HCT116 (cell line): Measurements from ENCODE around the gene EPS8L2. TPM values are rescaled to one million over a fixed set of nuclear protein-coding genes. Genes with fewer than 3 reads are reported as not detected.

Source experiments
- ATAC-seq: fragments of 200-7000 bp; cut with Tn5 transposase; 2 replicates; pipeline ENCODE4 v1.9.1; 2020; ENCODE audit warnings: mild to moderate bottlenecking, moderate library complexity
- BruUV-seq: library from RNA; stranded (reverse); fragments of 400-500 nt; replicated peaks from 2 replicates; lab custom pipeline; 2021; lab: Mats Ljungman, UMichigan
- CTCF ChIA-PET: fragments of 300-600 bp; sonication (Branson Sonifier 250); formaldehyde crosslinking; loops from one replicate; lab custom pipeline; 2021; ENCODE audit warnings: antibody characterized with exemption; lab: Charles Lee
- POLR2A ChIA-PET: fragments of 300-600, 350-600 bp; sonication (Branson Sonifier 250); formaldehyde crosslinking; loops from one replicate; lab custom pipeline; 2021; ENCODE audit warnings: antibody characterized with exemption; lab: Charles Lee
- RAD21 ChIA-PET, 2 experiments: fragments of 300-600 bp; sonication (Branson Sonifier 250); formaldehyde crosslinking; loops; one replicate each; lab custom pipeline; 2023; ENCODE audit warnings: low total read pairs in 2 of 2; ENCODE audit not compliant: uncharacterized antibody in 2 of 2, unreplicated experiment in 2 of 2, low non-redundant PET in 1 of 2; lab: Charles Lee
- DNase-seq: peaks from one replicate; pipeline ENCODE4 v3.0.0-alpha.2; 2010; ENCODE audit warnings: low read depth, low spot score
- H2AFZ ChIP-seq: fragments of 200-600 bp; shearing (Covaris generic), sonication (generic); 2 replicates; pipeline ENCODE4 v1.6.1; 2017; ENCODE audit warnings: low read depth, mixed run types, mixed read lengths, antibody characterized with exemption, low read length; ENCODE audit not compliant: poor library complexity, severe bottlenecking
- H3K27ac ChIP-seq: 2 replicates; pipeline ENCODE4 v1.5.1; 2012; ENCODE audit warnings: low read depth, low read length
- H3K27me3 ChIP-seq: fragments of 200-600 bp; sonication (generic); 2 replicates; pipeline ENCODE4 v1.6.1; 2016; ENCODE audit warnings: mixed run types, low read length, mixed read lengths; ENCODE audit not compliant: insufficient read depth
- H3K36me3 ChIP-seq, 2 experiments: fragments of 200-500 bp in 1 of 2; fragments of 200-600 bp in 1 of 2; sonication (Bioruptor generic) in 1 of 2; sonication (generic) in 1 of 2; 2 replicates each; pipeline versions ENCODE4 v1.5.1 to v1.6.1; 2014 to 2016; ENCODE audit warnings: low read length in 2 of 2, inconsistent platforms in 1 of 2, mixed read lengths in 1 of 2, mixed run types in 1 of 2; ENCODE audit not compliant: insufficient read depth in 2 of 2, control insufficient read depth in 1 of 2
- H3K4me1 ChIP-seq, 2 experiments: fragments of 200-600 bp in 1 of 2; sonication (generic) in 1 of 2; 2 replicates each; pipeline versions ENCODE4 v1.5.1 to v1.6.1; 2012 to 2017; ENCODE audit warnings: low read length in 2 of 2, inconsistent platforms in 1 of 2, mild to moderate bottlenecking in 1 of 2, mixed read lengths in 1 of 2, mixed run types in 1 of 2, moderate library complexity in 1 of 2; ENCODE audit not compliant: insufficient read depth in 2 of 2, control insufficient read depth in 1 of 2
- H3K4me2 ChIP-seq: fragments of 200-600 bp; sonication (generic); 2 replicates; pipeline ENCODE4 v1.6.1; 2017; ENCODE audit warnings: mixed run types, low read length, mixed read lengths
- H3K4me3 ChIP-seq, 2 experiments: fragments of 200-600 bp in 1 of 2; sonication (generic) in 1 of 2; replicated peaks in 1 of 2; 2 replicates each; pipeline ENCODE4 v1.5.1; 2011 to 2016; ENCODE audit warnings: low read length in 2 of 2, control low read depth in 1 of 2, low read depth in 1 of 2, mild to moderate bottlenecking in 1 of 2, mixed read lengths in 1 of 2, mixed run types in 1 of 2
- H3K79me2 ChIP-seq: fragments of 200-600 bp; sonication (generic); 2 replicates; pipeline ENCODE4 v1.6.1; 2017; ENCODE audit warnings: mild to moderate bottlenecking, mixed run types, low read length, moderate library complexity, mixed read lengths; ENCODE audit not compliant: insufficient read depth
- H3K9ac ChIP-seq: fragments of 200-600 bp; sonication (generic); 2 replicates; pipeline ENCODE4 v1.6.1; 2016; ENCODE audit warnings: low read length, mixed read lengths
- H3K9me2 ChIP-seq: fragments of 200-600 bp; sonication (generic), shearing (Covaris generic); 2 replicates; pipeline ENCODE4 v1.6.1; 2017; ENCODE audit warnings: mixed run types, mild to moderate bottlenecking, moderate library complexity; ENCODE audit not compliant: insufficient read depth
- H3K9me3 ChIP-seq, 2 experiments: fragments of 200-500 bp in 1 of 2; fragments of 200-600 bp in 1 of 2; sonication (Bioruptor generic) in 1 of 2; sonication (generic) in 1 of 2; 2 replicates each; pipeline ENCODE4 v1.6.1; 2014 to 2017; ENCODE audit warnings: low read length in 2 of 2, mixed read lengths in 2 of 2, inconsistent platforms in 1 of 2, low read depth in 1 of 2, mild to moderate bottlenecking in 1 of 2, mixed run types in 1 of 2, moderate library complexity in 1 of 2; ENCODE audit not compliant: control insufficient read depth in 1 of 2, insufficient read depth in 1 of 2
- H4K20me1 ChIP-seq: fragments of 200-600 bp; sonication (generic), shearing (Covaris generic); 2 replicates; pipeline ENCODE4 v1.6.1; 2017; ENCODE audit warnings: mixed run types, mild to moderate bottlenecking, moderate library complexity; ENCODE audit not compliant: insufficient read depth
- SRF ChIP-seq: IDR thresholded peaks from 2 replicates; pipeline ENCODE4 v1.6.1; 2012; ENCODE audit warnings: low read depth
- YY1 ChIP-seq: IDR thresholded peaks from 2 replicates; pipeline ENCODE4 v1.6.1; 2011; ENCODE audit warnings: low read length, low read depth, moderate library complexity, mild to moderate bottlenecking; ENCODE audit not compliant: insufficient replicate concordance; ENCODE audit errors: extremely low read depth
- ZFX ChIP-seq: fragments of 450-650 bp; IDR thresholded peaks from 2 replicates; pipeline ENCODE4 v1.6.1; 2017
- ZNF274 ChIP-seq: fragments of 200-500 bp; sonication (Bioruptor generic); IDR thresholded peaks from 2 replicates; pipeline ENCODE4 v1.6.1; 2014; ENCODE audit warnings: mild to moderate bottlenecking, low read depth, low read length, inconsistent platforms
- intact Hi-C: fragments of 100-400 bp; cut with micrococcal nuclease; formaldehyde crosslinking; loops from 2 replicates; pipeline ENCODE4 v1.10.0; 2022
- total RNA-seq: library from RNA; stranded (reverse); gene quantifications from one replicate; pipeline ENCODE4 v1.2.1, GENCODE V29; 2021; ENCODE audit not compliant: unreplicated experiment
- TF ChIP-seq, protein P1 (sequence below): IDR thresholded peaks from 2 replicates; pipeline ENCODE4 v1.6.1; 2012

EPS8L2 gene
- total RNA-seq, 1 experiment from 2014 or later, result 157 TPM

DNA sequence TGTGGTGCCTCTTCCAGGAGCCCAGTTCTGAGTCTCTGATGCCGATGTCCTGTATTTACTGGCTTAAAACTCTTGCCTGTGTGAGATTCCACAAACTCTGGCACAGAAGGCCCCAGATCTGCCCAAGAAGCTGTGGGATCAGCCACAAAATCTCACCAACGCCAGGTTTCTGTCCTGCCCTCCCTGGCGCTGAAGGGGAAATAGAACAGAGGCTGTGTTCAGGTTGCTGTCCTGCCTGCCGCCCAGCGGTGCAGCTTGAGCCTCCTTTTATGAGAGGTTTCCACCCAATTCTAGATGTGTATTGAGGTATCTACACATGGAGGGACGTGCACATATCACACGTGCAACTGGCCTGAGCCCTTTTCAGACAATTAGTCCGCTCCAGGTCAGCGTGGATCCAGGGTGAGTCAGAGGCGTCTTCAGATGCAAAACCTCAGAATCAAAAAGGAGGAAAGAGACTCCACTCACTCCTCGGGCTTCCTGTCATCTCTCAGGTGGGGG, 8.2 kb upstream of the EPS8L2 start:
- RAD21 ChIA-PET, result interaction anchor here (0.6 to 1.3 kb wide), 2 partner anchors 8 to 31 kb away, joined by 3 read pairs; partner anchors contain the start of gene EPS8L2 (in 1 of the 2)
- H3K4me3 ChIP-seq, result no peak overlapping the region
- H3K36me3 ChIP-seq, result no peaks in the 10 kb centered on the region; a peak in 1 of 4 replicates
- H2AFZ ChIP-seq, result no peak overlapping the region
- intact Hi-C loops, result no loop called here
- no peaks in the 10 kb centered on the region for H4K20me1 ChIP-seq
- H3K9ac ChIP-seq, result no peak overlapping the region
- ATAC-seq (no peak), DNase-seq (no peak)
- H3K9me3 ChIP-seq, result no peaks in the 10 kb centered on the region
- no peak overlapping the region for H3K27ac ChIP-seq
- peaks cover 37% of the 10 kb centered on the region for H3K79me2 ChIP-seq
- no peak for TF ChIP-seq SRF
- TF ChIP-seq, protein P1, sequence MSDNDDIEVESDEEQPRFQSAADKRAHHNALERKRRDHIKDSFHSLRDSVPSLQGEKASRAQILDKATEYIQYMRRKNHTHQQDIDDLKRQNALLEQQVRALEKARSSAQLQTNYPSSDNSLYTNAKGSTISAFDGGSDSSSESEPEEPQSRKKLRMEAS, result no peak
- TF ChIP-seq YY1, result no peak
- no peak for TF ChIP-seq ZNF274
- no peak for TF ChIP-seq ZFX
- TF ChIP-seq, all 23 proteins: peak for 0
- Histone ChIP-seq H3K27me3 (no peaks in the 10 kb centered on the region), H3K4me2 (no peak overlapping the region), H3K9me2 (no peaks in the 10 kb centered on the region), H3K4me1 (peaks cover 13 to 39% of the 10 kb centered on the region in 2 experiments)
- no TSS peak for BruUV-seq
- CTCF ChIA-PET, result no interaction called here
- POLR2A ChIA-PET, result no interaction called here

DNA sequence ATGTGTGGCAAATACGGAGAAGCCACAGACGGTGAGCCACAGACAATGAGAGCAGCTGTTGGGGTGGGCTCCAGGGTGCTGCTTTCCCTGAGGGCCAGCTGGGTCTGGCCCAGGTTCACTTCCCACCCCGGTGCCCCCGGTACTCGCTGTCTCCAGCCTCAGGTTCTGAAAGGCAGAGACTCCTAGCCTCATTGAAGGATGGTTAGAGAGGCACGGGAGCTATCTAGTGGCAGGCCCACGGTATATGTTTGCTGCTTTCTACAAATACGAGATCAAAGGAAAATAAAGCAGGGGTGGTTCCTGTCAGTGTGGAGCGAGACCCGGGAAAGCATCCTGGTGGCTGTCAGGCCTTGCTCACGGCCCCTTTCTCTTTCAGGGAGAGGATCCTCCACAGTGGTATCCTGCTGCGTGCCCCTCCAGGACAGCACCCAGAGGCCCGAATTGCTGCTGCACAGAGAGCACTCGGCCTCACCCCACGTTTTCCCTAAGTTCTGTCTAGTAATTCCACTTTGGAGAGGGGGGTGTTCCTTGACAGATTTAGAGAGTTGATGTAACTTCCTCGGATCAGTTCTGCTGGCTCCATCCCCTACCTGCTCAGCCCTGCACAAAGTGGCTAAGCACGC, 7.4 kb upstream of the EPS8L2 start:
- DNase-seq, result no peak
- no peaks in the 10 kb centered on the region for H3K9me3 ChIP-seq
- no peaks in the 10 kb centered on the region for H3K9me2 ChIP-seq
- ATAC-seq, result no peak
- peaks cover 30% of the 10 kb centered on the region for H3K79me2 ChIP-seq
- no peak overlapping the region for H3K4me3 ChIP-seq
- no peaks in the 10 kb centered on the region; a peak in 1 of 4 replicates for H3K36me3 ChIP-seq
- H2AFZ ChIP-seq, result no peak overlapping the region
- intact Hi-C loops, result no loop called here
- no TSS peak for BruUV-seq
- H3K27ac ChIP-seq, result no peak overlapping the region
- H3K27me3 ChIP-seq, result no peaks in the 10 kb centered on the region
- POLR2A ChIA-PET, result no interaction called here
- RAD21 ChIA-PET, result no interaction called here
- CTCF ChIA-PET, result no interaction called here
- H3K4me1 ChIP-seq, result peaks cover 15 to 39% of the 10 kb centered on the region in 2 experiments
- no peaks in the 10 kb centered on the region for H4K20me1 ChIP-seq
- no peak overlapping the region for H3K9ac ChIP-seq
- TF ChIP-seq YY1, result no peak
- no peak overlapping the region for H3K4me2 ChIP-seq
